ENCODE measurements around the gene TMEM128. TPM values are rescaled to one million over a fixed set of nuclear protein-coding genes. Genes with fewer than 3 reads are reported as not detected.
"Not testable (repeated sequence)": the region's sequence is repeated elsewhere in the genome, so short reads cannot be mapped to it uniquely, and the experiment has no call there.

Gene TMEM128
- total RNA-seq, 2 donors from 2014 or later, result 14.7 to 35.8 TPM

DNA sequence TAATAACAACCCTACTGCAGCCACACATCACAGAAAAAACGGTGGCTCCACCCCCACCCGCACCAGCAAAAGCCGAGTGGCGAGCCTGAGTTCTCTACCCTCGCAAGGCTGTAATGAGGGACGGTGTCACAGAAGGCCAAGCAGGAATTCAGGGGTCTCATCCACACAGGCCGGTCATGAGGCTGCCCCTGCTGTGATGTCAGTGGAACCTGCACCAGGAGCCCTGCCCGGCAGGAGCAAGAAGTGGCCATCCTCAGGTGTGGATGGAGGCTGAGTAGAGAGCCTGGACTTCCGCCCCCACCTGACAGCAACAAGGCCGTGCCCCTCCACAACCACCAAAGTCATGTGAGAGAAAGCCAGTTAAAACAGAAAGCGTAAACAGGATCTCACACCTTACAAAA is 21.3 kb upstream of the TMEM128 start:
- no peak overlapping the region for H3K4me3 ChIP-seq
- peaks cover 0 to 8% of the 10 kb centered on the region in 2 donors for H3K36me3 ChIP-seq
- DNase-seq (ENCODE audit: low spot score), result no peak
- no peak overlapping the region for H3K27ac ChIP-seq
- no peaks in the 10 kb centered on the region for H3K27me3 ChIP-seq (replicated peaks; ENCODE audit: insufficient read depth)
- no peaks in the 10 kb centered on the region for H3K4me1 ChIP-seq (replicated peaks)
- H3K9me3 ChIP-seq, result no peaks in the 10 kb centered on the region
- intact Hi-C loops (cut with DNase I), result no loop called here
- no peak for TF ChIP-seq POLR2A (IDR thresholded peaks at IDR 0.05)
- TF ChIP-seq POLR2AphosphoS5 (IDR thresholded peaks at IDR 0.05), result no peak
- TF ChIP-seq, protein P1, sequence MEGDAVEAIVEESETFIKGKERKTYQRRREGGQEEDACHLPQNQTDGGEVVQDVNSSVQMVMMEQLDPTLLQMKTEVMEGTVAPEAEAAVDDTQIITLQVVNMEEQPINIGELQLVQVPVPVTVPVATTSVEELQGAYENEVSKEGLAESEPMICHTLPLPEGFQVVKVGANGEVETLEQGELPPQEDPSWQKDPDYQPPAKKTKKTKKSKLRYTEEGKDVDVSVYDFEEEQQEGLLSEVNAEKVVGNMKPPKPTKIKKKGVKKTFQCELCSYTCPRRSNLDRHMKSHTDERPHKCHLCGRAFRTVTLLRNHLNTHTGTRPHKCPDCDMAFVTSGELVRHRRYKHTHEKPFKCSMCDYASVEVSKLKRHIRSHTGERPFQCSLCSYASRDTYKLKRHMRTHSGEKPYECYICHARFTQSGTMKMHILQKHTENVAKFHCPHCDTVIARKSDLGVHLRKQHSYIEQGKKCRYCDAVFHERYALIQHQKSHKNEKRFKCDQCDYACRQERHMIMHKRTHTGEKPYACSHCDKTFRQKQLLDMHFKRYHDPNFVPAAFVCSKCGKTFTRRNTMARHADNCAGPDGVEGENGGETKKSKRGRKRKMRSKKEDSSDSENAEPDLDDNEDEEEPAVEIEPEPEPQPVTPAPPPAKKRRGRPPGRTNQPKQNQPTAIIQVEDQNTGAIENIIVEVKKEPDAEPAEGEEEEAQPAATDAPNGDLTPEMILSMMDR (IDR thresholded peaks at IDR 0.05), result no peak
- 91% methylated on average over 11 of the region's 11 CpGs for WGBS

DNA sequence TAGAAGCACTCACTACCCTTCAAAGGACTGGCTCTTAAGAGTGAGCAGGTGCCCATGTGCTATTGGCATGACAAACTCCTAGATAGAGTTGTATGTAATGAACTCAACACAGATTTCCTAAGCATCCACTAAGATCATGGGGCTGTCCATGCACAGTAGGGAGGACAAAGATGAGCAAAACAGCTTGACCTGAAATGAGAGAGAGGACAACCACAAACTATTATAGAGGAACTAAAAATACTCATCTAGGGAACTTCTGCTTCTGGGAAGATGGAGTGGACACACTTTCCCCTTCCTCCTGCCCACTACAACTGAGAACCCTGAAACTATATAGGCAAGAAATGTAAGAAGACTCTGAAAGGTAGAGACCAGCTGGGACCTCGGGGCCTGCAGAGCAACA is 20.8 kb upstream of the TMEM128 start:
- DNase-seq (ENCODE audit: low spot score), result no peak
- 89% methylated on average over 1 of the region's 1 CpG for WGBS
- TF ChIP-seq, protein P1 (IDR thresholded peaks at IDR 0.05), result no peak
- TF ChIP-seq POLR2A (IDR thresholded peaks at IDR 0.05), result no peak
- TF ChIP-seq POLR2AphosphoS5 (IDR thresholded peaks at IDR 0.05), result no peak
- H3K36me3 ChIP-seq, result peaks cover 0 to 3% of the 10 kb centered on the region in 2 donors
- H3K27me3 ChIP-seq (replicated peaks; ENCODE audit: insufficient read depth), result no peaks in the 10 kb centered on the region
- H3K4me1 ChIP-seq (replicated peaks), result no peaks in the 10 kb centered on the region
- H3K9me3 ChIP-seq, result no peaks in the 10 kb centered on the region
- intact Hi-C loops (cut with DNase I), result no loop called here
- H3K27ac ChIP-seq, result no peak overlapping the region
- H3K4me3 ChIP-seq, result no peak overlapping the region

DNA sequence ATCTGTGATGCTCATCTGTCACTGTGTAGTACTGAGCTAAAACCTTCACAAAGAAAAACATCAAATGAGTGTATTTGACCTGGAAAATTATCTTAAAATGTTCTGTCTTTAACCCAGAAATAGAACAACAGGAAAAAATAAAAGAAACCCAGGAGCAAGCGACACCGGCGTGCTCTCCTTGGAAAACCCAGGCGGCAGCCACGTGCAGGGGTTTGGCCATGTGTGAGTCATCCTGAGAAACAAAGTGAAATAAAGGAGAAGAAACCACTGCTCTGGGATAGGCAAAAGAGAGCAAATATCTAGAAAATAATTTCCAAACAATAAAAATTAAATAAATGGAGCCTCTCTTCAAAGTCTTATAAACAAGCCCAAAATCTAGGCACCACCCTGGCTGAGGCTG is 20.0 kb upstream of the TMEM128 start:
- intact Hi-C loops (cut with DNase I), result no loop called here
- TF ChIP-seq, protein P1 (IDR thresholded peaks at IDR 0.05), result no peak
- TF ChIP-seq POLR2A (IDR thresholded peaks at IDR 0.05), result no peak
- TF ChIP-seq POLR2AphosphoS5 (IDR thresholded peaks at IDR 0.05), result no peak
- 91% methylated on average over 5 of the region's 5 CpGs for WGBS
- DNase-seq (ENCODE audit: low spot score), result no peak
- Histone ChIP-seq H3K27me3 (replicated peaks; ENCODE audit: insufficient read depth) (no peaks in the 10 kb centered on the region), H3K27ac (no peak overlapping the region), H3K36me3 (no peaks in the 10 kb centered on the region), H3K9me3 (no peaks in the 10 kb centered on the region), H3K4me3 (no peak overlapping the region), H3K4me1 (replicated peaks) (no peaks in the 10 kb centered on the region)

DNA sequence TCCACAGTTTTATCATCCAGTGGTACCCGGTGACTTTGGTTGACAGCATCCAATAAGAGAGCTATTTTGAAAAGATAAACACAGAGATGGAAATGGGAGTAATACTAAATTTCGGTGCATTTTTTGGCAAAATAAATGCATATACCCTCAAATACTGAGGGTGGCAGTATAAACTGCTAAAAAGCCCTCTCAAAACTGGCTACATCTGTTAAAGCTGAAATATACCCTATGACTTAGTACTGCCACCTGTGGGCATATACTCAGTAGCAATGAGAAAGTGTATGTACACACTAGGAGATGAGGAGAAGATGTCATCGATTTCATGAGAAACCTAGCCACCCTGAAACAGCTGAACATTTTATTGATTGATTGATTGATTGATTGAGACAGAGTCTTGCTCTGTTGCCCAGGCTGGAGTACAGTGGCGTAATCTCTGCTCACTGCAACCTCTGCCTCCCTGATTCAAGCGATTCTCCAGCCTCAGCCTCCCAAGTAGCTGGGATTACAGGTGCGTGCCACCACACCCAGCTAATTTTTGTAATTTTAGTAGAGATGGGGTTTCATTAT is 12.2 kb upstream of the TMEM128 start:
- H3K4me1 ChIP-seq (replicated peaks), result no peaks in the 10 kb centered on the region
- H3K4me3 ChIP-seq, result no peak overlapping the region
- no peak for TF ChIP-seq POLR2A (IDR thresholded peaks at IDR 0.05)
- TF ChIP-seq POLR2AphosphoS5 (IDR thresholded peaks at IDR 0.05), result no peak
- TF ChIP-seq, protein P1 (IDR thresholded peaks at IDR 0.05), result peak in 1 of 4 experiments; percentile 21
- no peak overlapping the region for H3K27ac ChIP-seq
- H3K27me3 ChIP-seq (replicated peaks; ENCODE audit: insufficient read depth), result no peaks in the 10 kb centered on the region
- no peaks in the 10 kb centered on the region for H3K9me3 ChIP-seq
- DNase-seq (ENCODE audit: low spot score), result no peak
- intact Hi-C loops (cut with DNase I), result no loop called here
- 76% methylated on average over 6 of the region's 6 CpGs for WGBS
- no peaks in the 10 kb centered on the region for H3K36me3 ChIP-seq

DNA sequence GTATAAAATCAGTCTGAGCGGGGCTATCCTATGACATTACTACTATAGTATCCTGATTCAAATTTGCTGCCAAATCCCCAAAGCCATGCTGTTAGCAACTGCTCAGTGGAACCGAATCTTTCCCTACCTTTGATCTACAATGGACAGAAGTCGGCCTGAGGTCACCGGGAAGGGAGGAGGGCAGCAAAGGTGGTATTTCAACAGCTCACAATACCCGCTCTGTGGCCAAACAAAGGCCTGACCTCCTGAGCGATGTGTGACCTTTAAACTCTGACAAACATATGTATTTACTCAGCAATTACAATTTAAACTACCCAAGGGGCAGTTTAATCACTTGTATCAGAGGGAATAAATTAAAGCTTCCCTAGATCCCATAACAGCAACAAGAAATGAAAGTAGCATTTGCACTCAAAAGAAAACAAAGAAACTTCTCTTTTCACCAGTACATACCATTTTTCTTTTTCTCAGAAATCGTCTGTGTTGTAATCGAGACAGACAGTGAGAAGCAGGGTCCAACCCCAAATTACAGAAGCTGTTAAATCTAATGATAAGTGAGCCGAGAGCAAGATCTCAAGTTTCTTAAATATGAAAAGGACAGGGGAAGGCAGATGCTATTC is 11.6 kb upstream of the TMEM128 start:
- WGBS, result 30% methylated on average over 9 of the region's 9 CpGs
- TF ChIP-seq, protein P1 (IDR thresholded peaks at IDR 0.05), result no peak
- TF ChIP-seq POLR2A (IDR thresholded peaks at IDR 0.05), result no peak
- no peak for TF ChIP-seq POLR2AphosphoS5 (IDR thresholded peaks at IDR 0.05)
- DNase-seq (ENCODE audit: low spot score), result no peak
- Histone ChIP-seq H3K36me3 (no peaks in the 10 kb centered on the region), H3K4me1 (replicated peaks) (no peaks in the 10 kb centered on the region), H3K27ac (no peak overlapping the region), H3K27me3 (replicated peaks; ENCODE audit: insufficient read depth) (no peaks in the 10 kb centered on the region), H3K4me3 (no peak overlapping the region), H3K9me3 (no peaks in the 10 kb centered on the region)
- intact Hi-C loops (cut with DNase I), result no loop called here

DNA sequence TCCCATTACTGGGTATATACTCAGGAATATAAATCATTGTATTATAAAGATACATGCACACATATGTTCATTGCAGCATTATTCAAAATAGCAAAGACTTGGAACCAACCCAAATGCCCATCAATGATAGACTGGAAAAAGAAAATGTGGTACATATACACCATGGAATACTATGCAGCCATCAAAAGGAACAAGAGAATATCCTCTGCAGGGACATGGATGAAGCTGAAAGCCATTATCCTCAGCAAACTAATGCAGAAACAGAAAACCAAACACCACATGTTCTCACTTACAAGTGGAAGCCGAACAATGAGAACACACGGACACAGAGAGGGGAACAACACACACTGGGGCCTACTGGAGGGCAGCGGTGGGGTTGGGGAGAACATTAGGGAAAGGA is 9.7 kb upstream of the TMEM128 start:
- H3K27ac ChIP-seq; H3K9me3 ChIP-seq; H3K4me1 ChIP-seq (replicated peaks); DNase-seq (ENCODE audit: low spot score); H3K36me3 ChIP-seq; H3K27me3 ChIP-seq (replicated peaks; ENCODE audit: insufficient read depth); H3K4me3 ChIP-seq; intact Hi-C loops (cut with DNase I): not testable (repeated sequence)
- WGBS, result 69% methylated on average over 3 of the region's 3 CpGs

All from prostate gland (tissue), 2 donors.